ENCODE results near the gene TAS2R13.

Gene TAS2R13
- 0.12 to 1.7 (median 0.44) reads per million in 17 experiments for total RNA-seq

- no peak for DNase-seq
These were observed at the start of gene TAS2R13 for GRCh38 chr12:10909462-10909861. Gene TAS2R13, minus strand, starts transcription at chr12:10909562. Its CDS starts 264 bp downstream, at chr12:10909298.

GRCh38 chr12:10957741-10958140, 48.4 kb upstream of the TAS2R13 start:
- DNase-seq = no peak

DNA sequence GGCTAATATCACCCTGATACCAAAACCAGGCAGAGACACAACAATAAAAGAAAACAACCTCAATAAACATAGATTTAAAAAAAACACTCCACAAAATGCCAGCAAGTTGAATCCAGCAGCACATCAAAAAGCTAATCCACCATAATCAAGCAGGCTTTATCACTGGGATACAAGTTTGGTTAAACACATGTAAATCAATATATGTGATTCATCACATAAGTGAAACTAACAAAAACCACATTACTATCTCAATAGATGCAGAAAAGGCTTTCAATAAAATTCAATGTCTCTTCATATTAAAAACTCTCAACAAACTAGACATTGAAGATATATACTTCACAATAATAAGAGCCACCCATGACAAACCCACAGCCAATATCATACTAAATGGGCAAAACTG, 46.7 kb upstream of the TAS2R13 start:
- DNase-seq = no peak

DNA sequence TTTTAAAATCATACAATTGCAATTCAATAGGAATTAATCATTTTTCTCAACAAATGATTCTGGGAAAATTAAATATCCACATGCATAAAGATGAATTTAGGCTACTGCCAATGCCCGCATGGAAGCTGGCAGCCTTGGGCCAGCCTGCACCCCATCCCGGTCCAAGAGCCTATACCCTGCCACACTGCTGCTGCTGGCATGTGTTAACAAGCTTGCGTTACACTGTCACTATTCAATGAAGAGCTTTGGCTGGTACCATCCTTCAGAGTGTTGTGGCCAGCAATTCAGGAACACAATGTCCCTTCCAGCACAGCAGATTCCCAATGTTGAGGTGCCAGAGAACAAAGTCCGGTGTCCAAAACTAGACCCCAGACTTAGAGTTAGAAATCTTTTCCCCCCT, 43.3 kb upstream of the TAS2R13 start:
- DNase-seq = no peak

DNA sequence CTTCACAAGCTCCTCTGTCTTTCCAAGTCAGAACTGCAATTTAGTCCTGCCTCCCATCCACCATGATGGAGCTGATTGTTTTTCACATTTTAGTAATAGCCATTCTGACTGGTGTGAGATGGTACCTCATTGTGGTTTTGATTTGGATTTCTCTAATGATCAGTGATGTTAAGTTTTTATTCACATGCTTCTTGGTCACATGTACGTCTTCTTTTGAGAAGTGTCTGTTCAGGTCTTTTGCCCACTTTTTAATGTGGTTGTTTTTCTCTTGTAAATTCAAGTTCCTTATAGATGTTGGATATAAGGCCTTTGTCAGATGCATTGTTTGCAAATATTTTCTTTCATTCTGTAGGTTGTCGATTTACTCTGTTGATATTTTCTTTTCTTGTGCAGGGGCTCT, 33.8 kb upstream of the TAS2R13 start:
- DNase-seq = no peak

GRCh38 chr12:10941916-10942607, 32.7 kb upstream of the TAS2R13 start:
- no peak for DNase-seq

DNA sequence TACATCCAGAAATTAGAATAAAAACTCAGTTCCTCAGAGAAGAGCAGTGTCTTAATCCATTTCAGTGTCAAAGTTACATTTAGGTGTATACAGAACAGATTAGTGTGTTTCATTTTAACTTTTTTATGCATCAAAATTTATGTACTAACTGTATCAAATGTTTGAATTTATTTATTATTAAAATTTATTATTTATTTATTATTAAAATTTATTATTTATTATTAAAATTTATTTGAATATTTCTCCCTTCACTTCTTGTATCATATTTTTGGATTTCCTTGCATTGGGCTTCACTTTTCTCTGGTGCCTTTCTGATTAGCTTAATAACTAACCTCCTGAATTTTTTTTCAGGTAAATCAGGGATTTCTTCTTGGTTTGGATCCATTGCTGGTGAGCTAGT, 32.0 kb upstream of the TAS2R13 start:
- DNase-seq = no peak

DNA sequence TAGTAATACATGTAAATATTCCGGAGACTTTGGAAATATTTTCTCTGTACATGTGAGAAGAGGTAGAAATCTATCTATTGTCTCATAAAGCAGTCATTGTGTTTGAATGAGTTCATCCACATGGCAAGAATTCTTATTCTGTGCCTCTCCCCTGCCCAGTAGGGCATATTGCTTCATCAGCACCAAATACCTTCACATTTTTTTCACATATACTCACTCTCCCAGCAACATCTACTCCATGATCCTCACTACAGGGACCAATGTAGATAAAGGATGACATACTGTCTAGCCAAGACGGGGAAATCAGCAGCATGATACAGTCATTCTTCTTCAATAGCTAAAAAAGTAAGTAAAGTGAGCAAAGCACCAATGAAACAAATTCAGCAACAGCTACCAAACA, 31.0 kb upstream of the TAS2R13 start:
- no peak for DNase-seq

DNA sequence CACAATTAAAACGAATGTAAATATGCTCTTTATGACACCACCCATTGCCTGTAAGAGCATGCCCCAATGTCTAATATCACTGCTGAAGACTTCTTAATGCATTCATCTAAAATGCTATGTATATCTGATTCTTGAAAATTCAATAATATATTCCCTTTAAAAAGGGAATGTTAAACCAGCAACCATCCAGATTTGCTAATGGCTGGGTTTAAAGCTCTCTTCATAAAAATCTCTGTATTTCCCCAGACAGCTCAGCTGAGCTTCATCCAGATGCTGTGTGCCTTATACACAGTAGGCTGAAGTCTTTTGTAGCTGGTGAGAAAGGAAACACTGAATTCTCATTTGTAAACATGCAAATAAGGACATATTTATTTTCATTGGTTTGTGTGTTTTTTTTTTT, 29.8 kb upstream of the TAS2R13 start, which contains the start of gene TAS2R14:
Gene TAS2R14, minus strand, starts transcription at position 101 of the 400 bp plus-strand sequence. Its CDS starts 56 bp downstream, at position 45.
- DNase-seq = no peak

GRCh38 chr12:10936506-10936905, 27.1 kb upstream of the TAS2R13 start:
- peak in 3 of 4 experiments; percentile 8 to 55 (median 13) for DNase-seq

DNA sequence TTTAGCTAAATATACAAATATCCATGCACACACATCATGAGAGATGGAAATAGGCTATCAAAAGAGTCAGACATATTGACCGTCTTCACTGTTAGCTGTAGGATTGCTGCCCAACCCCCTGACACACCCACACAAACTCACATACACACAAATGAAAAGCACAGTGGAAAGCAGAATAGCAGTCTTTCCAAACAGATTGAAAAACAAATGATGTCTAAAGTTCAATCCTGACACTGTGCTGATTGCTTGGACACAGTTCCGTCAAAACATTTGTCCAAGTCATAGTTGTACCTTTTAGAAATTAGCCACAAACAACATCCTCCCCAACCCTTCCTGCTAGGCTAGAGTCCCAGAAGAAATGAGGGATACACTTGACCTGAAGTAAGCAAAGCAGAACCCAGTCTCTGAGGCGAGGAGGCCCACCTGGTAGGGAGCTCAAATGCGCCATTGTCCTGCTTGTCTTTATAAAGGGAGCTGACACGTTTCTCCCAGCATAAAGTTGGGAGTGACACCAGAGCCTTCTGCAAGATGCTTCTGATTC, 19.5 kb upstream of the TAS2R13 start, which contains the start of gene PRH2:
Gene PRH2, plus strand, starts transcription at position 491 of the 541 bp plus-strand sequence. Its CDS starts 38 bp downstream, at position 529.
- no peak for DNase-seq

DNA sequence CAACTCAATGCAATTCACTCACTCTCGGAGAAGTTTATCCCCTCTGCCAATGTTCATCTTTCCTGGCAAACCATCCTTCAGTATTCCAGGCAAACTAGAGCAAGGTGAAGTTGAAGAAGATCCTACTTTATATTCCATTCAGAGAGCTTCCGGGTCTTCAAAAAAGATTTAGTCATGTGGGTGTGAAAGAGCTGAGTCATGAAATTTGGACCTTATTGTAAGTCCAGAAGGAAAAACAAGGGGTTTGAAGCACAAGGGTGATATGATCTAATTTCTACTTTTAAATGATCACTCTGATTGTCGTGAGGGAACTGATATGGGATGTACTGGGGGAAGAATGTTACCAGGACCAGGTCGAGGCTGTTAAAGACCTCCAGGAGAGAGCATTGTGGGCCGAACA, 16.9 kb upstream of the TAS2R13 start:
- DNase-seq = no peak

- DNase-seq = no peak
These were observed 10.4 kb upstream of the TAS2R13 start for GRCh38 chr12:10919809-10920208.

GRCh38 chr12:10910380-10910779, 1.0 kb upstream of the TAS2R13 start:
- no peak for DNase-seq

- no peak for DNase-seq
These were observed 4.7 kb downstream of the TAS2R13 start for GRCh38 chr12:10904686-10905085.

GRCh38 chr12:10901427-10901826, 7.9 kb downstream of the TAS2R13 start:
- no peak for DNase-seq

- no peak for DNase-seq
These were observed 8.4 kb downstream of the TAS2R13 start for GRCh38 chr12:10900972-10901371.

GRCh38 chr12:10900530-10900929, 8.8 kb downstream of the TAS2R13 start:
- DNase-seq = no peak

DNA sequence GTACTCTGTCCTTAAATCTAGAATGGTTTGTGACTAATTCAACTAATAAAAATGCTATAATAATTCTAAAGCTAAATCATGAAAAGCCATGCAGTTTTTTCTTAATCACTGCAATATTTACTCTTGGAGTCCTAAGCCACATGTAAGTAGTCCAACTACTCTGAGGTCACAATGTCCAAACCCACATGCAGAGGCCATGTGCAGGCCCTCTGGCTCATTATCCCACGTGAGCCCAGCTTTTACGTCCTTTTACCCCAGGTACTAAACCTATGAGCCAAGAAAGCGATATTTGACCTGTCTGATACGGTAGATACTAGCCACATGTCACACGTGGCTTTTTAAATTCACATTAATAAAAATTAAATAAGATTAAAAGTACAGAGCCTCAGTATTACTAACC, 12.5 kb downstream of the TAS2R13 start:
- no peak for DNase-seq

GRCh38 chr12:10891937-10892336, 17.4 kb downstream of the TAS2R13 start:
- no peak for DNase-seq

- DNase-seq = no peak
These were observed 20.1 kb downstream of the TAS2R13 start for GRCh38 chr12:10889226-10889625.

DNA sequence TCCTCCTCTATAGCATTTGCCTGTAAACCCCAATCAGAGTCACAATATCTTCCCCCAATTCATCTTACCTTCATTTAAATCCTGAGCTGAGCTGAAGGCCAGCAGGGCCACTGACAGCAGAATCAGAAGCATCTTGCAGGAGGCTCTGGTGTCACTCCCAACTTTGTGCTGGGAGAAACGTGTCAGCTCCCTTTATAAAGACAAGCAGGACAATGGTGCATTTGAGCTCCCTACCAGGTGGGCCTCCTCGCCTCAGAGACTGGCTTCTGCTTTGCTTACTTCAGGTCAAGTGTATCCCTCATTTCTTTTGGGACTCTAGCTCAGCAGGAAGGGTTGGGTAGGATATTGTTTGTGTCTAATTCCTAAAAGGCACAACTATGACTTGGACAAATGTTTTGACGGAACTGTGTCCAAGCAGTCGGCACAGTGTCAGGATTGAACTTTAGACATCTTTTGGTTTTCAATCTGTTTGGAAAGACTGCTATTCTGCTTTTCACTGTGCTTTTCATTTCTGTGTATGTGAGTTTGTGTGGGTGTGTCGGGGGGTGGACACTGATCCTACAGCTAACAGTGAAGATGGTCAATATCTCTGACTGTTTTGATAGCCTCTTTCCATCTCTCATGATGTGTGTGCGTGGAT, 25.2 kb downstream of the TAS2R13 start, which contains the start of gene PRH1:
Gene PRH1, minus strand, starts transcription at position 170 of the 640 bp plus-strand sequence. Its CDS starts 38 bp downstream, at position 132.
- DNase-seq = no peak

DNA sequence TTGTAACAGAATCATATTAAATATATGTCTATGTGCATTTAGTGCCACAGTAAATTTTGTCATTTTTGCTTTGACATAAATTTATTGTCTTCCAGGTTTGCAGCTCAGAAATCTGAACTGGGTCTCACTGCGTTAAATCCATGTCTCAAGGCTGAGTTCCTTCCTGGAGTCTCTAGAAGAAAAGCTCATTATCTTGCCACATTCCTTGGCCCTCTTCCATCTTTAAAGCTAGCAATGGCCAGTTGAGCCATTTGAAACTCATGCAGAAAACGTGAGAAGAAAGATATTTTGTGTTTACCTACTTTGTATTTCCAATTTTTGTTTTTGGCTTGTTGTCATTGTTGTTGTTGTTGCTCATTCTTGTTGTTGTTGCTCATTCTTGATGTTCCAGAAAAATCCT, 36.0 kb downstream of the TAS2R13 start:
- no peak for DNase-seq

DNA sequence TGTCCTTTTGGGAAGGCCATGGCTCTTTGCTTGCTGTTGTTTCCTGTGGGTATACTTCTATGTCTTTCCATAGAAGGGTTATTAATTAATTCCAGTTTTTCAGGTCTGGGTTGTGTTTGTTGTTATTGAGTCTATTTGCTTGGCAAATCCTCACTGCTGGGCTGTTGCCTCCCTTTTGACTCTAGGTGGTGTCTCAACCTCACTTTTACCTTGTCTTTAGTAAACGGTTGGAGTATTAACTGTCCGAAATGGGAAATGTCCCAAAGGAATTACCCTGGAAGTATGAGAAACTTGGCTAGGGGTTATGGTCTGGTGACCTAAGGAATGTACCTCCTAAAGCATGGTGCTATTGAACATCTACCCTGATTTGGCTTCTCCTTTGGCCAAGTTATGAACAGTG, 42.0 kb downstream of the TAS2R13 start:
- DNase-seq = no peak
